Loucy (cell line): ENCODE results near the gene TOLLIP.

Experiments used
- EZH2phosphoT487 ChIP-seq: fragments of 200-600 bp; IDR thresholded peaks from 2 replicates; pipeline ENCODE4 v1.6.1; 2018; ENCODE audit warnings: antibody characterized with exemption, mild to moderate bottlenecking, moderate library complexity, borderline replicate concordance
- TF ChIP-seq, protein P1 (sequence below): fragments of 200-600 bp; sonication (generic); conservative IDR thresholded peaks from 2 replicates; pipeline ENCODE4 v1.5.1; 2014; ENCODE audit warnings: mild to moderate bottlenecking, antibody characterized with exemption, low read length

DNA sequence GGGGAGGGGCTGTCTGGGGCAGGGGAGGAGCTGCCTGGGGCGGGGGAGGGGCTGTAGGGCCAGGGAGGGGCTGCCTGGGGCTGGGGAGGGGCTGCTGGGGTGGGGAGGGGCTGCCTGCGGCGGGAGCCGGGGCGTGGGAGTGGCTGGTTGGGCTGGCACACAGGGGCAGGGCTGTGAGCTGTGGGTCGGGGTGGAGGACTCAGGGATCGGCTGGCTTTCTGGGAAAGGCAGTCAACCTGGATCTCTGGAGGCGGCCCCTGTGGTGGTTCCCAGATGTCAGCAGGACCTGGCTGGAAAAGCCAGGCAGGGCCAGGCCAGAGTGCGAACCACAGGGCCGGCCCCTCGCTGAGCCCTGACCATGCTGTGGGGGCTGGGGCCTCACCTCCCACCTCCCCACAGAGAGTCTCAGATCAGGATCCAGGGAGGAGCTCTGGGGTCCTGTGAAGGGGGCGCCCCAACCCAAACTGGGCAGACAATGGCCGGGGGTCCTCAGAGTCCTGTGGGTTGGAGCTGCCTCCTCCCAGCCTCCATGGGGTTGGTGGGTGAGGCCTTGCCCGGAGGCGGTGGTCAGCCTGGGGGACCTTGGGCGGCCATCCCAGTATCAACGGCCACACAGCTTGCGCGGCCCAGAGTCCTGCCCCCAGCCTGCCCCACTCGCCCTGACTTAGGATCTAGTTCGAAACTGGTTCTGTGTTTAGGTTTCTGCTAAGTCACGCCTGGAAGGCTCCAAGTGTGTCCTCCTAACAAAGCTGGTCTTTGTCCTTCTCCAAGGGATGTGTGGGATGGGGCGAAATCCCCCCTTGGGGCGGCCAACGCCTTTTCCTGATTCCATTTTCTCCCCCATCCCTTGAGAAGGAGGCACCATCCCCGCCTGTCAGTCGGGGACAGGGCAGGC, 84.7 kb downstream of the TOLLIP start:
- TF ChIP-seq, protein P1, sequence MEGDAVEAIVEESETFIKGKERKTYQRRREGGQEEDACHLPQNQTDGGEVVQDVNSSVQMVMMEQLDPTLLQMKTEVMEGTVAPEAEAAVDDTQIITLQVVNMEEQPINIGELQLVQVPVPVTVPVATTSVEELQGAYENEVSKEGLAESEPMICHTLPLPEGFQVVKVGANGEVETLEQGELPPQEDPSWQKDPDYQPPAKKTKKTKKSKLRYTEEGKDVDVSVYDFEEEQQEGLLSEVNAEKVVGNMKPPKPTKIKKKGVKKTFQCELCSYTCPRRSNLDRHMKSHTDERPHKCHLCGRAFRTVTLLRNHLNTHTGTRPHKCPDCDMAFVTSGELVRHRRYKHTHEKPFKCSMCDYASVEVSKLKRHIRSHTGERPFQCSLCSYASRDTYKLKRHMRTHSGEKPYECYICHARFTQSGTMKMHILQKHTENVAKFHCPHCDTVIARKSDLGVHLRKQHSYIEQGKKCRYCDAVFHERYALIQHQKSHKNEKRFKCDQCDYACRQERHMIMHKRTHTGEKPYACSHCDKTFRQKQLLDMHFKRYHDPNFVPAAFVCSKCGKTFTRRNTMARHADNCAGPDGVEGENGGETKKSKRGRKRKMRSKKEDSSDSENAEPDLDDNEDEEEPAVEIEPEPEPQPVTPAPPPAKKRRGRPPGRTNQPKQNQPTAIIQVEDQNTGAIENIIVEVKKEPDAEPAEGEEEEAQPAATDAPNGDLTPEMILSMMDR = no peak
- no peak for TF ChIP-seq EZH2phosphoT487
